H9 (cell line): Measurements from ENCODE around the gene MIPOL1. TPM values are rescaled to one million over a fixed set of nuclear protein-coding genes. Genes with fewer than 3 reads are reported as not detected.

ENCODE experiments used
- DNase-seq: peaks from one replicate; pipeline ENCODE4 v3.0.0-alpha.2; 2017
- H2AFZ ChIP-seq: one replicate; pipeline ENCODE4 v1.6.1; 2013; ENCODE audit warnings: mild to moderate bottlenecking, low read length, control low read depth, moderate library complexity
- H2AK5ac ChIP-seq: 2 replicates; pipeline ENCODE4 v1.6.1; 2013; ENCODE audit warnings: low read length, control low read depth, mixed read lengths; ENCODE audit not compliant: insufficient read length
- H2BK120ac ChIP-seq: one replicate; pipeline ENCODE4 v1.6.1; 2013; ENCODE audit warnings: low read depth, mild to moderate bottlenecking, low read length, control low read depth, inconsistent platforms; ENCODE audit not compliant: poor library complexity, severe bottlenecking
- H2BK12ac ChIP-seq: 2 replicates; pipeline ENCODE4 v1.6.1; 2013; ENCODE audit warnings: low read length, control low read depth, mixed read lengths, low read depth; ENCODE audit not compliant: insufficient read length
- H2BK15ac ChIP-seq: 2 replicates; pipeline ENCODE4 v1.6.1; 2013; ENCODE audit warnings: low read depth, low read length, control low read depth
- H2BK20ac ChIP-seq: one replicate; pipeline ENCODE4 v1.6.1; 2013; ENCODE audit warnings: low read depth, mild to moderate bottlenecking, low read length, control low read depth, inconsistent platforms; ENCODE audit not compliant: poor library complexity, severe bottlenecking
- H2BK5ac ChIP-seq: 2 replicates; pipeline ENCODE4 v1.6.1; 2013; ENCODE audit warnings: low read length, control low read depth, mixed read lengths; ENCODE audit not compliant: insufficient read length
- H3K14ac ChIP-seq: 2 replicates; pipeline ENCODE4 v1.6.1; 2013; ENCODE audit warnings: low read length, control low read depth; ENCODE audit not compliant: insufficient read depth
- H3K18ac ChIP-seq: 2 replicates; pipeline ENCODE4 v1.6.1; 2013; ENCODE audit warnings: low read depth, mild to moderate bottlenecking, mixed read lengths, low read length, control low read depth; ENCODE audit not compliant: insufficient read length
- H3K23ac ChIP-seq: 2 replicates; pipeline ENCODE4 v1.6.1; 2013; ENCODE audit warnings: low read length, control low read depth, mixed read lengths, low read depth; ENCODE audit not compliant: insufficient read length
- H3K23me2 ChIP-seq: 2 replicates; pipeline ENCODE4 v1.6.1; 2013; ENCODE audit warnings: low read depth, mild to moderate bottlenecking, mixed read lengths, low read length, control low read depth; ENCODE audit not compliant: insufficient read length, poor library complexity, severe bottlenecking
- H3K27ac ChIP-seq: 2 replicates; pipeline ENCODE4 v1.5.1; 2013; ENCODE audit warnings: low read length, control low read depth, mixed read lengths, low read depth; ENCODE audit not compliant: insufficient read length
- H3K27me3 ChIP-seq: 2 replicates; pipeline ENCODE4 v1.6.1; 2013; ENCODE audit warnings: low read length, control low read depth, inconsistent platforms; ENCODE audit not compliant: insufficient read depth
- H3K4ac ChIP-seq: 2 replicates; pipeline ENCODE4 v1.6.1; 2013; ENCODE audit warnings: low read depth, mild to moderate bottlenecking, control low read depth, inconsistent platforms, low read length, moderate library complexity
- H3K4me1 ChIP-seq: 2 replicates; pipeline ENCODE4 v1.6.1; 2013; ENCODE audit warnings: low read length, control low read depth, inconsistent platforms; ENCODE audit not compliant: insufficient read depth
- H3K4me2 ChIP-seq: 2 replicates; pipeline ENCODE4 v1.6.1; 2013; ENCODE audit warnings: low read length, control low read depth, mixed read lengths; ENCODE audit not compliant: insufficient read length, insufficient read depth
- H3K56ac ChIP-seq: 2 replicates; pipeline ENCODE4 v1.6.1; 2013; ENCODE audit warnings: low read depth, mild to moderate bottlenecking, mixed read lengths, low read length, control low read depth; ENCODE audit not compliant: insufficient read length
- H3K79me1 ChIP-seq: 2 replicates; pipeline ENCODE4 v1.6.1; 2013; ENCODE audit warnings: low read depth, mild to moderate bottlenecking, moderate library complexity, low read length, control low read depth, inconsistent platforms; ENCODE audit not compliant: insufficient read depth, poor library complexity, severe bottlenecking
- H3K79me2 ChIP-seq: 2 replicates; pipeline ENCODE4 v1.6.1; 2013; ENCODE audit warnings: low read length, control low read depth, inconsistent platforms; ENCODE audit not compliant: insufficient read depth
- H3K9ac ChIP-seq: 2 replicates; pipeline ENCODE4 v1.6.1; 2013; ENCODE audit warnings: low read length, control low read depth, mixed read lengths; ENCODE audit not compliant: insufficient read length; ENCODE audit errors: extremely low read depth
- H3K9me3 ChIP-seq: one replicate; pipeline ENCODE4 v1.6.1; 2013; ENCODE audit warnings: low read depth, low read length, inconsistent platforms; ENCODE audit not compliant: control insufficient read depth
- H3T11ph ChIP-seq: one replicate; pipeline ENCODE4 v1.6.1; 2013; ENCODE audit warnings: mild to moderate bottlenecking, low read length, control low read depth, inconsistent platforms
- H4K20me1 ChIP-seq: one replicate; pipeline ENCODE4 v1.6.1; 2013; ENCODE audit not compliant: control insufficient read depth, insufficient read length, insufficient read depth
- H4K5ac ChIP-seq: 2 replicates; pipeline ENCODE4 v1.6.1; 2013; ENCODE audit warnings: low read depth, mild to moderate bottlenecking, mixed read lengths, low read length, control low read depth; ENCODE audit not compliant: insufficient read length
- H4K8ac ChIP-seq: replicated peaks from 2 replicates; pipeline ENCODE4 v1.6.1; 2013; ENCODE audit warnings: low read length, control low read depth, mixed read lengths, low read depth; ENCODE audit not compliant: insufficient read length
- H4K91ac ChIP-seq: 2 replicates; pipeline ENCODE4 v1.6.1; 2013; ENCODE audit warnings: low read depth, mild to moderate bottlenecking, moderate library complexity, mixed read lengths, low read length, control low read depth; ENCODE audit not compliant: insufficient read length
- H3K27ac Mint-ChIP-seq, 3 experiments: 2 replicates in 2 of 3; 3 replicates in 1 of 3; pipeline ENCODE4 v1.8.0; 2020 to 2021; ENCODE audit warnings: mixed read lengths in 3 of 3, mild to moderate bottlenecking in 1 of 3, moderate library complexity in 1 of 3
- H3K27me3 Mint-ChIP-seq: 2 replicates; pipeline ENCODE4 v1.8.0; 2021; ENCODE audit warnings: low read depth, mild to moderate bottlenecking, moderate library complexity, mixed read lengths
- H3K36me3 Mint-ChIP-seq, 3 experiments: 2 replicates in 2 of 3; 3 replicates in 1 of 3; pipeline ENCODE4 v1.8.0; 2020 to 2021; ENCODE audit warnings: low read depth in 3 of 3, mixed read lengths in 3 of 3; ENCODE audit not compliant: insufficient read depth in 1 of 3
- H3K4me1 Mint-ChIP-seq, 2 experiments: 2 replicates each; pipeline ENCODE4 v1.8.0; 2020; ENCODE audit warnings: mixed read lengths in 2 of 2
- H3K4me3 Mint-ChIP-seq, 2 experiments: 2 replicates in 1 of 2; 3 replicates in 1 of 2; pipeline ENCODE4 v1.8.0; 2020 to 2021; ENCODE audit warnings: mild to moderate bottlenecking in 2 of 2, mixed read lengths in 2 of 2, moderate library complexity in 1 of 2
- H3K9me3 Mint-ChIP-seq, 2 experiments: 2 replicates in 1 of 2; 3 replicates in 1 of 2; pipeline ENCODE4 v1.8.0; 2020; ENCODE audit warnings: mild to moderate bottlenecking in 2 of 2, mixed read lengths in 2 of 2, moderate library complexity in 1 of 2
- WGBS: extraction: QIAGEN DNeasy Blood & Tissue Kit; methylation state at CpG from one replicate; pipeline ENCODE4 v1.1.7; 2013; ENCODE audit warnings: missing lambda C conversion rate, low lambda C conversion rate, mixed read lengths; ENCODE audit not compliant: insufficient read length; ENCODE audit errors: extremely low coverage; 5-methylcytosine and 5-hydroxymethylcytosine counted together
- total RNA-seq: library from RNA; stranded (reverse); gene quantifications from 2 replicates; pipeline ENCODE4 v1.2.1, GENCODE V29; 2021
- TF ChIP-seq, protein P1 (sequence below): fragments of 200-600 bp; sonication (generic); conservative IDR thresholded peaks from 3 replicates; pipeline ENCODE4 v1.8.0; 2021; ENCODE audit warnings: antibody characterized with exemption, mild to moderate bottlenecking

The MIPOL1 gene
- total RNA-seq, 1 experiment from 2014 or later: 15.6 TPM

DNA sequence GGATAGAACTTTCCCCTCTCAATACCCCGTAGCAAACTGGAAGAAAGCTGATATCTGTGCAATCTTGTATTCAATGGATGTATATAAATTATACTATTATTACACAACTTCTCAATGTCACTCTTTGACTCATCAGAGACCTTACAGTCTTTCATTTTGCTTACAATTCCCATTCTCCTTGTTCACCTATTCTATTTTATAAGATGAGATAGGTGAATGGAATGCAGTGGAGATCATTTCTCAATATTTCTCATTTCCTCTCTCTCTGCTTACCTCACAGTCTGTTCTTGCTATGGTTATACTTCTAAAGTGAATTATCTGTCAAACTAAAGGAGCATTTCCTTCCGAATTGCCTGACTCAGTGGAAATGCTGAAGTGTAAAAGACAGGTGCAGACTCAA, 382.4 kb downstream of the MIPOL1 start:
- H4K91ac ChIP-seq: no peak overlapping the region
- H2BK15ac ChIP-seq: no peak overlapping the region
- no peaks in the 10 kb centered on the region for H3K36me3 Mint-ChIP-seq
- H3K4me3 Mint-ChIP-seq: no peak overlapping the region
- no peaks in the 10 kb centered on the region for H4K20me1 ChIP-seq
- no peak overlapping the region for H2BK120ac ChIP-seq
- peaks cover 98% of the 10 kb centered on the region for H3K27me3 Mint-ChIP-seq
- no peak overlapping the region for H2AK5ac ChIP-seq
- H2BK20ac ChIP-seq: no peak overlapping the region
- no peak overlapping the region for H4K5ac ChIP-seq
- no peaks in the 10 kb centered on the region for H3K9me3 ChIP-seq
- WGBS: no CpG with 5 or more reads among the region's 2 CpGs
- no peak overlapping the region for H3K14ac ChIP-seq
- H3K9ac ChIP-seq: no peak overlapping the region
- H3K4ac ChIP-seq: no peak overlapping the region
- H3K4me2 ChIP-seq: no peak overlapping the region
- H2BK5ac ChIP-seq: no peak overlapping the region
- no peak for DNase-seq
- no peak overlapping the region for H3K27ac Mint-ChIP-seq
- H3K27ac ChIP-seq: no peak overlapping the region
- H3T11ph ChIP-seq: no peak overlapping the region
- H3K56ac ChIP-seq: no peak overlapping the region
- TF ChIP-seq, protein P1, sequence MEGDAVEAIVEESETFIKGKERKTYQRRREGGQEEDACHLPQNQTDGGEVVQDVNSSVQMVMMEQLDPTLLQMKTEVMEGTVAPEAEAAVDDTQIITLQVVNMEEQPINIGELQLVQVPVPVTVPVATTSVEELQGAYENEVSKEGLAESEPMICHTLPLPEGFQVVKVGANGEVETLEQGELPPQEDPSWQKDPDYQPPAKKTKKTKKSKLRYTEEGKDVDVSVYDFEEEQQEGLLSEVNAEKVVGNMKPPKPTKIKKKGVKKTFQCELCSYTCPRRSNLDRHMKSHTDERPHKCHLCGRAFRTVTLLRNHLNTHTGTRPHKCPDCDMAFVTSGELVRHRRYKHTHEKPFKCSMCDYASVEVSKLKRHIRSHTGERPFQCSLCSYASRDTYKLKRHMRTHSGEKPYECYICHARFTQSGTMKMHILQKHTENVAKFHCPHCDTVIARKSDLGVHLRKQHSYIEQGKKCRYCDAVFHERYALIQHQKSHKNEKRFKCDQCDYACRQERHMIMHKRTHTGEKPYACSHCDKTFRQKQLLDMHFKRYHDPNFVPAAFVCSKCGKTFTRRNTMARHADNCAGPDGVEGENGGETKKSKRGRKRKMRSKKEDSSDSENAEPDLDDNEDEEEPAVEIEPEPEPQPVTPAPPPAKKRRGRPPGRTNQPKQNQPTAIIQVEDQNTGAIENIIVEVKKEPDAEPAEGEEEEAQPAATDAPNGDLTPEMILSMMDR: no peak
- H3K18ac ChIP-seq: no peak overlapping the region
- no peak overlapping the region for H2AFZ ChIP-seq
- H4K8ac ChIP-seq: no peak overlapping the region
- H3K23ac ChIP-seq: no peak overlapping the region
- H3K4me1 Mint-ChIP-seq: peaks cover 2 to 10% of the 10 kb centered on the region in 2 experiments
- H3K79me1 ChIP-seq: no peaks in the 10 kb centered on the region
- H2BK12ac ChIP-seq: no peak overlapping the region
- peaks cover 35% of the 10 kb centered on the region for H3K27me3 ChIP-seq
- H3K23me2 ChIP-seq: peaks cover 4% of the 10 kb centered on the region
- peaks cover 0 to 3% of the 10 kb centered on the region in 2 experiments; a peak in 3 of 5 replicates for H3K9me3 Mint-ChIP-seq
- H3K4me1 ChIP-seq: no peaks in the 10 kb centered on the region
- H3K79me2 ChIP-seq: no peaks in the 10 kb centered on the region
